ENCODE measurements around the gene FN1. TPM values are rescaled to one million over a fixed set of nuclear protein-coding genes. Genes with fewer than 3 reads are reported as not detected.

FN1 gene
- total and polyA plus RNA-seq, 8 donors: 42.0 to 861 (median 252) TPM

DNA sequence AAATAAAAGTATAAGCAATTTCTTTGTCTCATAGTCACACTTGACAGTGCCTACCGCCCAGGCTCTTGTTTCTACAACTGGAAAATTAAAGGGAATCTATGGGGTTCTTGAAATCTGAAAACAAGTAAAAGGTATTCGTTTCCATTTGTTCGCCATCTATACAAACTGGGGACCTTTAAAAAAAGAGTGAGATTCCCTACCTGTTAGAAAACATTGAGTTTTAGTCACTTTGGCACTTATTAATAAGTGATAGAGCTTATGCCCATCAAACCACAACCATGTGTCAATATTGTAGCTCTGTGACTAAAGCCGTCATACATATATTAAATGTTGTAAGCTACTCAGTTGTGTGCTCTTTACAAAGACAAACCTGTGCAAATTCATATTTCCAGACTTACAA lies 13.2 kb downstream of the FN1 start:
- H3K4me3 ChIP-seq: no peak overlapping the region
- H3K4me1 ChIP-seq: peaks cover 0 to 27% (median 8%) of the 10 kb centered on the region in 4 donors
- WGBS, 5 donors: 92 to 96% (median 94%) methylated on average over 4 of the region's 4 CpGs
- H3K36me3 ChIP-seq: peaks cover 0 to 71% (median 39%) of the 10 kb centered on the region in 4 donors
- no peaks in the 10 kb centered on the region for H3K27me3 ChIP-seq
- intact Hi-C loops (cut with DNase I; ENCODE audit: low total_unique reads): no loop called here
- DNase-seq: no peak
- no peak overlapping the region for H3K27ac ChIP-seq
- TF ChIP-seq, protein P1, sequence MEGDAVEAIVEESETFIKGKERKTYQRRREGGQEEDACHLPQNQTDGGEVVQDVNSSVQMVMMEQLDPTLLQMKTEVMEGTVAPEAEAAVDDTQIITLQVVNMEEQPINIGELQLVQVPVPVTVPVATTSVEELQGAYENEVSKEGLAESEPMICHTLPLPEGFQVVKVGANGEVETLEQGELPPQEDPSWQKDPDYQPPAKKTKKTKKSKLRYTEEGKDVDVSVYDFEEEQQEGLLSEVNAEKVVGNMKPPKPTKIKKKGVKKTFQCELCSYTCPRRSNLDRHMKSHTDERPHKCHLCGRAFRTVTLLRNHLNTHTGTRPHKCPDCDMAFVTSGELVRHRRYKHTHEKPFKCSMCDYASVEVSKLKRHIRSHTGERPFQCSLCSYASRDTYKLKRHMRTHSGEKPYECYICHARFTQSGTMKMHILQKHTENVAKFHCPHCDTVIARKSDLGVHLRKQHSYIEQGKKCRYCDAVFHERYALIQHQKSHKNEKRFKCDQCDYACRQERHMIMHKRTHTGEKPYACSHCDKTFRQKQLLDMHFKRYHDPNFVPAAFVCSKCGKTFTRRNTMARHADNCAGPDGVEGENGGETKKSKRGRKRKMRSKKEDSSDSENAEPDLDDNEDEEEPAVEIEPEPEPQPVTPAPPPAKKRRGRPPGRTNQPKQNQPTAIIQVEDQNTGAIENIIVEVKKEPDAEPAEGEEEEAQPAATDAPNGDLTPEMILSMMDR (IDR thresholded peaks at IDR 0.05): no peak
- no peak for TF ChIP-seq POLR2A (IDR thresholded peaks at IDR 0.05)
- H3K9me3 ChIP-seq: no peaks in the 10 kb centered on the region

DNA sequence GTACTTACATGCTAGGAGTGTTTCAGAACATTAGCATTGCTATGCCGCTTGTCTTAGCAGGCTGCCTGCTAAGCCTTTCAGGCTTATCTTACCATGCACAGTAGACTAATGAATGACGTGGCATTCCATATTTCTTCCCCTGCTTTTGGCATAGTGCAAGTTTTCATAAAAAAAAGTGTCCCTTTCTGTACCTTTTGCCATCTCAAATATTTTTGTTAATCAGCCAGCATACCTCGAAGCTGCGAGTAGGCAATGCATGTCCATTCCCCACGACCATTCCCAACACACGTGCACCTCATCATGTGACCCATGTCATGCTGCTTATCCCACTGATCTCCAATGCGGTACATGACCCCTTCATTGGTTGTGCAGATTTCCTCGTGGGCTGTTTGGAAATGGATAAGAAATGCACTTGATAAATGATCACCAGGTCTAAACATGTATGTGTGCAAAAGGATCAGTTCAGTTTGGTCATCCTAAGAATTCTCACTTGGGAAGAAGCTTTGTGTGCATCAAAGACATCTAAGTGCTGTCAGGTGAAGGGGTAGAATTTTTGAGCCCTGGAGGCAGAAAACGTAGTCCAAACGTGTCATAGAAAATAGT lies 13.9 kb downstream of the FN1 start:
- intact Hi-C loops (cut with DNase I; ENCODE audit: low total_unique reads): no loop called here
- H3K27ac ChIP-seq: no peak overlapping the region
- no peak overlapping the region for H3K4me3 ChIP-seq

DNA sequence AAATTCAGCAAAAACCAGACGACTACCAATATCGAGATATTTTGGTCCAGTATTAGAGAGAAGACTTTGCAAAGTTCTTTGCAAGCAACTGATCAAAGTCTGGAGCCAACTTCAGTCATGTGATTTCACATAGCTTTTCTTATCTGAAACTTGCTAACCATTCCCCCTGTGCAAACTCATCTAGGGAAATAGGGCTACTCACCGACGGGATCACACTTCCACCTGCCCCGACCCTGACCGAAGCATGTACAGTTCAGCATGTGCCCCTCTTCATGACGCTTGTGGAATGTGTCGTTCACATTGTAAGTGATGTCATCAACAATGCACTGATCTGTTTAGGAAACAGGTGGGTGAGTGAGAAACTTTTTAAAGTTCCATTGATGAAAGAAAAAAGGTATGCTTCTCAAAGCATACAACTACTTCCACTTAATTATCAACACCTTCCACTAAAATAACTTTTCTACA lies 15.4 kb downstream of the FN1 start:
- no peaks in the 10 kb centered on the region for H3K27me3 ChIP-seq
- H3K9me3 ChIP-seq: no peaks in the 10 kb centered on the region
- 52 to 71% (median 61%) methylated on average over 8 of the region's 8 CpGs for WGBS, 5 donors
- peak in 1 of 2 donors; percentile 29 for DNase-seq
- no peak overlapping the region for H3K4me3 ChIP-seq
- H3K27ac ChIP-seq: no peak overlapping the region
- TF ChIP-seq POLR2A (IDR thresholded peaks at IDR 0.05) (no peak), EP300 (IDR thresholded peaks at IDR 0.05) (no peak), POLR2AphosphoS5 (IDR thresholded peaks at IDR 0.05) (no peak)
- TF ChIP-seq, protein P1 (IDR thresholded peaks at IDR 0.05): no peak
- H3K4me1 ChIP-seq: peaks cover 0 to 31% (median 8%) of the 10 kb centered on the region in 4 donors
- intact Hi-C loops (cut with DNase I; ENCODE audit: low total_unique reads): no loop called here
- H3K36me3 ChIP-seq: peaks cover 0 to 59% (median 29%) of the 10 kb centered on the region in 4 donors

More for the DNA sequence above, 13.9 kb downstream of the FN1 start:
- TF ChIP-seq, protein P1 (IDR thresholded peaks at IDR 0.05): no peak
- TF ChIP-seq POLR2A (IDR thresholded peaks at IDR 0.05) (no peak), EP300 (IDR thresholded peaks at IDR 0.05) (no peak), POLR2AphosphoS5 (IDR thresholded peaks at IDR 0.05) (no peak)
- Histone ChIP-seq H3K9me3 (no peaks in the 10 kb centered on the region), H3K4me1 (peaks cover 0 to 27% (median 8%) of the 10 kb centered on the region in 4 donors), H3K27me3 (no peaks in the 10 kb centered on the region), H3K36me3 (peaks cover 0 to 70% (median 34%) of the 10 kb centered on the region in 4 donors)
- no peak for DNase-seq
- 65 to 69% (median 68%) methylated on average over 10 of the region's 10 CpGs for WGBS, 5 donors

DNA sequence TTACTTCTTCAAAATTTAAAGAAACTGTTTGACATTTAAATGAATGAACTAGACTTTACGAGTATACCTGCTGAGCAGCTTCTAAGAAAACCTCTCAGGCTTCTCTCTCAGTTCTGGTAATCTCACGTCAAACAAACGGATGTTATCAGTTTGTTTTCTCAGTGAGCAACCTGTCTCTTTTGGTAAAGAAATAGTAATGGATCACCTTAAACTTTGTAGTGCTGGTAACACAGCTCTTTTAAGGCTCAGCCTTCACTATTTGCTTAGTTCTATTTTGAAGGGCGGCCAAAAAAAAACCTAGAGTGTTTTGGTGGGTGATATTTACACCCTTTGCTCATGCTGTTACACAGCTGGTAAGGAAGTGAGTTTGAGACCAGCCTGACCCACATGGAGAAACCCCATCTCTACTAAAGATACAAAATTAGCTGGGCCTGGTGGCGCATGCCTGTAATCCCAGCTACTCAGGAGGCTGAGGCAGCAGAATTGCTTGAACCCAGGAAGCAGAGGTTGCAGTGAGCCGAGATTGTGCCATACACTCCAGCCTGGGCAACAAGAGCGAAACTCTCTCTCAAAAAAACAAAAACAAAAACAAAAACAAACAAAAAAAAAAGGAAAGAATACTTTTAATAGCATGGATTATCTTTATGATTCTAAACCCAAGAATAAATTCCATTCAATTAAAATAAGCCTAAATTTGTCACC lies 15.9 kb downstream of the FN1 start:
- no peak overlapping the region for H3K4me3 ChIP-seq
- H3K4me1 ChIP-seq: peaks cover 0 to 31% (median 8%) of the 10 kb centered on the region in 4 donors
- TF ChIP-seq POLR2A (IDR thresholded peaks at IDR 0.05) (no peak), POLR2AphosphoS5 (IDR thresholded peaks at IDR 0.05) (no peak), EP300 (IDR thresholded peaks at IDR 0.05) (no peak)
- TF ChIP-seq, protein P1 (IDR thresholded peaks at IDR 0.05): no peak
- H3K27ac ChIP-seq: no peak overlapping the region
- no peaks in the 10 kb centered on the region for H3K9me3 ChIP-seq
- H3K36me3 ChIP-seq: peaks cover 0 to 53% (median 26%) of the 10 kb centered on the region in 4 donors
- DNase-seq: no peak
- intact Hi-C loops (cut with DNase I; ENCODE audit: low total_unique reads): no loop called here
- no peaks in the 10 kb centered on the region for H3K27me3 ChIP-seq
- 59 to 78% (median 64%) methylated on average over 7 of the region's 7 CpGs for WGBS, 5 donors

Measured in stomach (tissue), 9 donors.